ENCODE data around the gene PTPRT. TPM values are rescaled to one million over a fixed set of nuclear protein-coding genes. Genes with fewer than 3 reads are reported as not detected.

PTPRT gene
- polyA plus RNA-seq, 1 of the 3 experiments (the other 2 are of a cell fraction) = not detected

- Histone ChIP-seq H3K36me3 (replicated peaks in 1 of 2; ENCODE audit: control insufficient read depth in 1 of 2, insufficient read depth in 2 of 2, low read length in 1 of 2) (no peaks in the 10 kb centered on the region), H3K4me2 (no peak overlapping the region), H3F3A (replicated peaks; ENCODE audit: insufficient read depth) (no peaks in the 10 kb centered on the region), H3K4me1 (ENCODE audit: control insufficient read depth in 1 of 2, insufficient read depth in 2 of 2, low read depth in 1 of 2, low read length in 1 of 2) (no peaks in the 10 kb centered on the region), H3K27ac (ENCODE audit: low read depth in 2 of 2, low read length in 1 of 2) (no peak overlapping the region), H3K4me3 (ENCODE audit: low read depth in 2 of 2, low read length in 1 of 2) (no peak overlapping the region), H3K79me2 (ENCODE audit: insufficient read depth) (no peaks in the 10 kb centered on the region), H3K9me3 (no peaks in the 10 kb centered on the region), H3K9me2 (no peaks in the 10 kb centered on the region), H3K27me3 (ENCODE audit: insufficient read depth) (no peaks in the 10 kb centered on the region), H4K20me1 (ENCODE audit: insufficient read depth) (no peaks in the 10 kb centered on the region), H3K9ac (no peak overlapping the region), H2AFZ (ENCODE audit: low read depth) (no peak overlapping the region)
- ChIA-PET POLR2A (no interaction called here), CTCF (no interaction called here)
- no peak for TF ChIP-seq USF1 (IDR thresholded peaks at IDR 0.05; ENCODE audit: borderline replicate concordance, low read depth)
- no peak for TF ChIP-seq YY1 (IDR thresholded peaks at IDR 0.05; ENCODE audit: low read depth)
- TF ChIP-seq, protein P1, sequence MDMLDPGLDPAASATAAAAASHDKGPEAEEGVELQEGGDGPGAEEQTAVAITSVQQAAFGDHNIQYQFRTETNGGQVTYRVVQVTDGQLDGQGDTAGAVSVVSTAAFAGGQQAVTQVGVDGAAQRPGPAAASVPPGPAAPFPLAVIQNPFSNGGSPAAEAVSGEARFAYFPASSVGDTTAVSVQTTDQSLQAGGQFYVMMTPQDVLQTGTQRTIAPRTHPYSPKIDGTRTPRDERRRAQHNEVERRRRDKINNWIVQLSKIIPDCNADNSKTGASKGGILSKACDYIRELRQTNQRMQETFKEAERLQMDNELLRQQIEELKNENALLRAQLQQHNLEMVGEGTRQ (IDR thresholded peaks at IDR 0.05; ENCODE audit: borderline replicate concordance, low read depth, low read length) = no peak
- TF ChIP-seq RXRA (IDR thresholded peaks at IDR 0.05; ENCODE audit: borderline replicate concordance, low read depth) = no peak
- no peak for TF ChIP-seq RAD21 (IDR thresholded peaks at IDR 0.05; ENCODE audit: low read length)
- TF ChIP-seq JUND (IDR thresholded peaks at IDR 0.05) = no peak
- TF ChIP-seq NRF1 (IDR thresholded peaks at IDR 0.05; ENCODE audit: low read depth, low read length) = no peak
- TF ChIP-seq, protein P2, sequence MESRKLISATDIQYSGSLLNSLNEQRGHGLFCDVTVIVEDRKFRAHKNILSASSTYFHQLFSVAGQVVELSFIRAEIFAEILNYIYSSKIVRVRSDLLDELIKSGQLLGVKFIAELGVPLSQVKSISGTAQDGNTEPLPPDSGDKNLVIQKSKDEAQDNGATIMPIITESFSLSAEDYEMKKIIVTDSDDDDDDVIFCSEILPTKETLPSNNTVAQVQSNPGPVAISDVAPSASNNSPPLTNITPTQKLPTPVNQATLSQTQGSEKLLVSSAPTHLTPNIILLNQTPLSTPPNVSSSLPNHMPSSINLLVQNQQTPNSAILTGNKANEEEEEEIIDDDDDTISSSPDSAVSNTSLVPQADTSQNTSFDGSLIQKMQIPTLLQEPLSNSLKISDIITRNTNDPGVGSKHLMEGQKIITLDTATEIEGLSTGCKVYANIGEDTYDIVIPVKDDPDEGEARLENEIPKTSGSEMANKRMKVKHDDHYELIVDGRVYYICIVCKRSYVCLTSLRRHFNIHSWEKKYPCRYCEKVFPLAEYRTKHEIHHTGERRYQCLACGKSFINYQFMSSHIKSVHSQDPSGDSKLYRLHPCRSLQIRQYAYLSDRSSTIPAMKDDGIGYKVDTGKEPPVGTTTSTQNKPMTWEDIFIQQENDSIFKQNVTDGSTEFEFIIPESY (IDR thresholded peaks at IDR 0.05; ENCODE audit: borderline replicate concordance, low read depth) = no peak
- TF ChIP-seq FOXJ3 (CRISPR knock-in tag; IDR thresholded peaks at IDR 0.05) = no peak
- no peak for TF ChIP-seq EP300 (IDR thresholded peaks at IDR 0.05; ENCODE audit: borderline replicate concordance in 1 of 2, low read depth in 1 of 2, low read length in 1 of 2)
- TF ChIP-seq GABPA (IDR thresholded peaks at IDR 0.05; ENCODE audit: low read depth) = no peak
- WGBS (ENCODE audit: low lambda C conversion rate) = 0% methylated on average over 2 of the region's 2 CpGs
- DNase-seq = no peak
Measured at GRCh38 chr20:42747765-42748411, 441.8 kb downstream of the PTPRT start.

GRCh38 chr20:42744756-42745465 is 444.8 kb downstream of the PTPRT start:
- no peak overlapping the region for H3K4me2 ChIP-seq
- no peak for TF ChIP-seq EZH2phosphoT487 (IDR thresholded peaks at IDR 0.05; ENCODE audit: borderline replicate concordance, low read depth)
- no peak for TF ChIP-seq ELF1 (IDR thresholded peaks at IDR 0.05)
- no peak for TF ChIP-seq TAF1 (IDR thresholded peaks at IDR 0.05; ENCODE audit: borderline replicate concordance, low read depth, low read length)
- no peak for TF ChIP-seq POLR2AphosphoS5 (IDR thresholded peaks at IDR 0.05; ENCODE audit: low read depth, low read length)
- TF ChIP-seq PBX3 (IDR thresholded peaks at IDR 0.05) = no peak
- TF ChIP-seq GATA2 (CRISPR knock-in tag; IDR thresholded peaks at IDR 0.05) = no peak
- no peak for TF ChIP-seq NFIC (IDR thresholded peaks at IDR 0.05; ENCODE audit: borderline replicate concordance)
- no peak for TF ChIP-seq EP300 (IDR thresholded peaks at IDR 0.05; ENCODE audit: borderline replicate concordance in 1 of 2, low read depth in 1 of 2, low read length in 1 of 2)
- no peak for TF ChIP-seq SMC3 (IDR thresholded peaks at IDR 0.05; ENCODE audit: low read depth, low read length)
- TF ChIP-seq FOXM1 (IDR thresholded peaks at IDR 0.05; ENCODE audit: low read depth) = no peak
- TF ChIP-seq MXI1 (IDR thresholded peaks at IDR 0.05; ENCODE audit: low read depth, low read length) = no peak
- TF ChIP-seq JUND (IDR thresholded peaks at IDR 0.05) = no peak
- TF ChIP-seq SIN3A (IDR thresholded peaks at IDR 0.05; ENCODE audit: borderline replicate concordance, low read depth, low read length) = no peak
- TF ChIP-seq, protein P3, sequence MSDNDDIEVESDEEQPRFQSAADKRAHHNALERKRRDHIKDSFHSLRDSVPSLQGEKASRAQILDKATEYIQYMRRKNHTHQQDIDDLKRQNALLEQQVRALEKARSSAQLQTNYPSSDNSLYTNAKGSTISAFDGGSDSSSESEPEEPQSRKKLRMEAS (IDR thresholded peaks at IDR 0.05; ENCODE audit: low read depth) = no peak

More at GRCh38 chr20:42744756-42745465, 444.8 kb downstream of the PTPRT start:
- Histone ChIP-seq H3K27ac (ENCODE audit: low read depth in 2 of 2, low read length in 1 of 2) (no peak overlapping the region), H3K4me1 (ENCODE audit: control insufficient read depth in 1 of 2, insufficient read depth in 2 of 2, low read depth in 1 of 2, low read length in 1 of 2) (peaks cover 0 to 3% of the 10 kb centered on the region in 2 experiments; a peak in 1 of 4 replicates), H3K27me3 (ENCODE audit: insufficient read depth) (no peaks in the 10 kb centered on the region), H3K4me3 (ENCODE audit: low read depth in 2 of 2, low read length in 1 of 2) (no peak overlapping the region), H3K36me3 (replicated peaks in 1 of 2; ENCODE audit: control insufficient read depth in 1 of 2, insufficient read depth in 2 of 2, low read length in 1 of 2) (no peaks in the 10 kb centered on the region), H3F3A (replicated peaks; ENCODE audit: insufficient read depth) (no peaks in the 10 kb centered on the region), H2AFZ (ENCODE audit: low read depth) (no peak overlapping the region), H3K79me2 (ENCODE audit: insufficient read depth) (no peaks in the 10 kb centered on the region), H3K9me2 (no peaks in the 10 kb centered on the region), H3K9ac (no peak overlapping the region), H4K20me1 (ENCODE audit: insufficient read depth) (no peaks in the 10 kb centered on the region), H3K9me3 (no peaks in the 10 kb centered on the region)
- 8% methylated on average over 6 of the region's 6 CpGs for WGBS (ENCODE audit: low lambda C conversion rate)
- ChIA-PET CTCF (no interaction called here), POLR2A (no interaction called here)
- no peak for DNase-seq

Data from SK-N-SH (cell line).